CD4-positive, alpha-beta T cell treated with Interleukin-12 subunit alpha and Interleukin-12 subunit beta, for 1 hour (primary cell): ENCODE results near the gene COL18A1.

Source experiments
- DNase-seq: peaks from one replicate; pipeline ENCODE4 v3.0.0-alpha.2; 2020

Gene COL18A1

DNA sequence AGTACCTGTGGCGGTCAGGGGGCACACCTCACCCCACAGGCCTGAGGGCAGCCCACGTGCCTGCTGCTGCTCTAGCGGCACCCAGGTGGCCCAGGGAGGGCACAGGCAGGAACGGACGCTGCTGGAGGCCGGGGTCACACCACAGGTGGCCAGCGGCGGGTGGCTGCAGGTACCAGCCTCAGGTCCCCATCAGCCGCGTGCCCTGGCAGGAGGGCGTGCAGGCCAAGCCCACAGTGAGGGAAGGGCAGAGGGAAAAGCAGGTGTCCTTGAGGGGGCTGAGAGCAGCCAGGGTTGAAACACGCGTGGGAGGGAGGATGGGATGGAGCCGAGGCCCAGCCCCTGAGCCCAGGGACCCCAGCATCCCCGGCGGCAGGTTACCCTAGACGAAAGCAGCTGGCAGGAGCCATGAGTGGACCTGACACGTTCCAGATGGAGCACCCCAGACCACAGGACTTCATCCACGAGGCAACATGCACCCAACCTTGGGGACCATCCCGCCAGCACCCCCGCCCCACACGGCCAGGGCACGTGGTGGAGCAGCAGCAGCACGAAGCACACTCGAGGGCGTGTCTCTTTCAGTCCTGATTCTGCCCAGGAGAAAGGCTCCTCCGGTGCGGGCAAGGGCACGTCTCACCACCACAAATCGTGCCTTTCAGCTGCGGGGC is 133.5 kb downstream of the COL18A1 start:
- no peak for DNase-seq

DNA sequence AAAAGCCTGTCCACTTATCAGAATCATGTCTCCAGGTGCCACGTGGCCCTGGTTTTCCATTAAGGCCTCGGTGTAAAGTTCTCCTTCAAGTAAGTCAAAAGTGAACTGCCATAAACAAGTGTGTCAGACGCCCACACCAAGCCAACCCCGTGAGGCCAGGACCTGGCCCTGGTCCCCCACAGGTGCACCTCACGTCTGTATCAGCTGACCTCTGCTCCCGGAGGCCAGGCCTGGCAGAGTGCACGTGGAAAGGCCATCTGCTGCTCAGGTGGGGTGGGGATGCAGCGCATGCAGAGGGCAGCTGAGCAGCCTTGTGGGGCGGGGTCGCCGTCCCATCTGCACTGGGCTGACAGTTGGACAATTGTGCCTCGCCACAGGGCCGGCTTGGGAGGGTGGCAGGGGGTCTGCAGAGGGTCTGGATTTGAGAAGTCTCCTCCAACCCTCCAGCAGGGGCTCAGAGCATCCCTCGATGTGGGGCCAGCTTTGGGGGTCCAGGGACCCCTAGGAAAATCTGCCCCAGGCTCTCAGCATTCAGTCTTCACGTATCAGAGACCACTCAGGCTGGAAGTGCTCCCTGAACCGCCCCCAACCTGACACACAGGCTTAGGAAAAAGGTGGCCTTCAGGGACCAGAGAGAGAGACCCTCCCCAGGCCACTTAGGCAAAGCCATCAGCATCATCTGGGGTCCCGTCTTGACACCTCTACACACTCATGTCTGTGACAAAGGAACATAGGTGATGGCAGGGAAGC is 134.3 kb downstream of the COL18A1 start:
- no peak for DNase-seq

DNA sequence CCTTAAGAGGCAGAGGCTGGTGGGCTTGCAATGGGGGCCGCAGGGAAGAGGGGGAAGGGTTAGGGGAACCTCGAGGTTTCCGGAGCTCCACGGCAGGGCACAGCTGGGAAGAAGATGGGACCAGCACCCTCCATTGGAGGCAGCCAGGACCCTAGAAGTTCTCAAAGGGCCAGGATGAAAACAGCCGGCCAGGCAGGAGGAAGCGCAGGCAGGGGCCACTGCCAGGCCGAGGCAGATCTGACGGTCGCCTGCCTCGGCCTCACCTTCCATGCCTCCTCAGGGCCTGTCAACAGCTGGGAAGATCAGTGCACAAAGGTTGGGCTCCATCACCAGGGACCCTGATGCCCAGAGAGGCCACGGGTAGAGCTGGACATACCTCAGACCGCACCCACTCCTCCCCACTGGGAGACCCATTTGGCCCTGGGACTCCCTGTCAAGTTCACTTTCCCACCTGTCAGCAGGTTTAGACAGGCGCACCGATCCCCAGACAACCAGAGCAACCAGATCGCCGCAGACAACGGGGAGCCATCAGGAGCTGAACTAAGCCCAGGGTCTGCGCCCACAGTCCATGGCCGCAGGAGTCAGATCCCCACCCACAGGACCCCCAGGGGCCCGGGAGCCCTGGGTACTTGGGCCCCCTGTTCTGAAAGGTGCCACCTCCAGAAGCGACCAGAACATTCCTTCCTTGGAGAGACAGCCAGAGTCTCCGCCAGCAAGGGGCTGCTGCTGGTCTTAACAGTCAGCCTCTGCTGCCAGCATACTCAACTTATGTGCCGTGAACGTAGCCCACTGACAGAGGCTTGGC is 135.0 kb downstream of the COL18A1 start:
- no peak for DNase-seq

- DNase-seq = no peak
Measured at GRCh38 chr21:45540601-45540970, 135.6 kb downstream of the COL18A1 start.

DNA sequence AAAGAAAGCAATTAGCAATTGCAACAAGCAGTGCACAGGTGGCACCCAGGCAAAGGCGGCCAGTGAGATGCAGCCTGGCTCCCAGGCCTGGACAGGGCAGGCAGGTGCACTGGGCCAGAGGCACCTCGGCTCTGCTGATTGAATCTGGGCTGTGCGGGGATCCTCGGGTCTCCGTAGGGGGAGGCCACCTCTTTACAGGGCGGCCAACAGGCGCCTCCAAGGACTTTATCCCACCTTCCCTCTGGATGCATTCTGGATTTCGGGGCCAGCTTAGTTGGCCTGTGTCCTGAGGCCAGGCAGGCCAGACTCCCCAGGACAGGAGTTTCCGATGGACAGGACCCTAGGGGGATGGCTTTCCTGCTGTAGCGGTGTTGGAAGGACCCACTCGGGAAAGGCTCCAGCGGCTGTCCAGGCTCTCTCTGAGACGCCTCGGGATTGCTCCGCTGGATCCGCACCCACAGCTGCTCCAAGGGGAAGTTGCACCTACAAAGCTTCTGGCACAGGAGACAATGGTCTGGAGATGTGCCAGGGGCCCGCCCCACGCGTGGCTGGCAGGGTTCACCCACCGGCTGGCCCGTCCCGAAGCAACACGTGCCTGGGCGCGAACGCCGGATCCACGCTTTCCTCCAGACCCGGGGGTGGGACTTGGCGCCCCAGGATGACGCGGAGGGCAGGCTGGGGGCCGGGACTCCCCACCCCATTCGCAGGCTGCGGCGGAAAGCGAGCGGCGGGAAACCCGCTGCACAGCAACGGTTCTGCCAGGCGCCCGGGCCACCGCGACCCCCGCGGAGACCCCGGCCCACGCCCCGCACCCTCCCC is 136.5 kb downstream of the COL18A1 start:
- DNase-seq = peak; percentile 79

GRCh38 chr21:45542242-45542666 is 137.3 kb downstream of the COL18A1 start, which contains the start of gene SLC19A1:
TSS of gene SLC19A1 (minus strand) at chr21:45542440. CDS start at chr21:45537959, 4,481 bp downstream.
- peak; percentile 77 for DNase-seq

GRCh38 chr21:45542667-45543370 is 137.9 kb downstream of the COL18A1 start:
- no peak for DNase-seq

GRCh38 chr21:45543371-45543709 is 138.4 kb downstream of the COL18A1 start:
- no peak for DNase-seq

GRCh38 chr21:45543710-45544448 is 138.9 kb downstream of the COL18A1 start:
- no peak for DNase-seq

- DNase-seq = no peak
Measured at GRCh38 chr21:45544449-45545235, 139.7 kb downstream of the COL18A1 start.

DNA sequence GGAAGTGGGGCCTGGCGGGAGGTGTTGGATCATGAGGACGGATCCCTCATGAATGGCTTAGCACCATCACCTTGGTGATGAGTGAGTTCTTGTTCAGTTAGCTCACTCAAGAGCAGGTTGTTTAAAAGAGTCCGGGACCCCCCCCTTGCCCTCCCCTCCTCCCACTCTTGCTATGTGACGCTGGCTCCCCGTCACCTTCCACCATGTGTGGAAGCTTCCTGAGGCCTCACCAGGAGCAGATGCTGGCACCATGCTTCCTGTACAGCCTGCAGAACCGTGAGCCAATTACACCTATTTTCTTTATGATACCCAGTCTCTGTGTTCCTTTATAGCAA is 140.2 kb downstream of the COL18A1 start:
- no peak for DNase-seq

DNA sequence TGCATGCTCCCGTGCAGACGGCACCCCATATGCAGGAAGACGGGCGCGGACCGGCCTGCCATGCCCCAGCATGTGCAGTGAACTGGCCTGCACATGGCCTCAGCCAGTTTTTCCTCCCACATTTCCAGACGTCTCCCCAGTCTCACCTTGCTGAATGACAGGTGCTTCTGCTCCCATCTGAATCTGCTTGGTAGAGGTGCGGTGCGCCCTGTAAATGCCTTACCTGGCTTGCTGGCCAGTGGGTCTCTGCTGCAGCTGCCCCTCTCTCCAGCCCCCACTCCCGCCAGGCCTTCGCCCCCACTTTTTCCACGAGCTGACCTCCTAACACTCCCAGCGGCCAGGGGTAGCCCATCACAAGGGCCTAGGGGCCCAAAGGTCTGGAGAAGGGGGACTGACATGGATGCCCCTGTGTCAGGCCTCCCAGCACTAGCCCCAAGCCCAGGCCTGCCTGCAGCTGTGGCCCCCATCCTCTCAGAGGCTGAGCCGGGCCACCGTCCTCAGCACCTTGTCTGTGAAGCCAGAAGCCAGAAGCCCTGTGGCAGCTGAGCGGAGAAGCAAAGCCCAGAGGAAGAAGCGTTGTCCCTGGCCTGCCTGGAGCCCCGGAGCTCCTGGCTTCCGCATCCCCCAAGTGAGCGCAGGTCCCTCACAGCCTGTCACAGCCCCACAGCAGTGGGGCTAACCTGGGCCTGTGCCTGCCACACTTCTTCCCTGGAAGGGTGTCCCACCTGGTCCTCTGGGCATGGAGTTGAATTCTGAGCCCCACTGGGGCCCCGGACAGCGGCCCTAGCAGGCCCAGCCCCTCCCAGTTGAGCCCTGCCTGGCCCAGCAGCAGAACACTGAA is 140.9 kb downstream of the COL18A1 start:
- no peak for DNase-seq

DNA sequence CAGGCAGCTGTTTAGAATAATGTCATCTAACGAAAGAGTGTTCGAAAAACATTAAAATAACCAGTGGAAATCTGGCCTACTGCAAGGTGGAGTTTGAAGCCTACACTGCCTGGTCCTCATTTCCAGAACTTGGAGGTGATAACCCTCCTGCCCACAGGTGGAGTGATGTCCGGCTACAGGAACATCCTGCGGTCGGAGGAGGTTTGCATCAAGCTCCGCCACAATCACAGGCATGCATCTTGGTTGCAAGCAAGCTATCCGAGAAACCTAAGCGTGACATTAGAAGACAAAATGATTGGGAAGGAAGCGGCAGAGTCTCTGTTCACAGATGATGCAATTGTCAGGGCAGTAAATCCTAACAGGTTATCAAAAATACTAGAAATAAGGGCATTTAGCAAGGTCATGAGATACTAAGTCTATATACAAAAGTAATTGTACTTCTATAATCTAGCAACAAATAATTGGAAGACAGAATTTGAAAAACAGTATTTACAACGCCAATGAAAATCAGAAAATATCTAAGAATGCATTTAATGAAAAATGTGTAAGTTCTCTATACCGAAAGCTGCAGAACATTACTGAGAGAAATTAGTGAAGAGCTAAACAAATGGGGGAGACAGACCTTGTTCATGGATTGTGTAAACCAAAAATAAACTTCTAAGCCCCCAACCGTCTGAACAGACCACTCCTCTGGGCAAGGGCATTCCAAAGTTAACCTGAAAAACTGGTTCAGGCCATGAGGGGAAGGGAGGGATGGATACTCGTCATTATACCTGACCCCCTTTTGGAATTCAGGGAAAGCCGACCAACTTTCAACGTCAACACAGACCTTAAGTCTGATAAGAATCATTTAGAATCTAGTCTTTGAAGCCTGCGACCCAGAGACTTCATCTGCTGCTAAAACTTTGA is 141.9 kb downstream of the COL18A1 start:
- DNase-seq = no peak

GRCh38 chr21:45547545-45547900 is 142.6 kb downstream of the COL18A1 start:
- no peak for DNase-seq

DNA sequence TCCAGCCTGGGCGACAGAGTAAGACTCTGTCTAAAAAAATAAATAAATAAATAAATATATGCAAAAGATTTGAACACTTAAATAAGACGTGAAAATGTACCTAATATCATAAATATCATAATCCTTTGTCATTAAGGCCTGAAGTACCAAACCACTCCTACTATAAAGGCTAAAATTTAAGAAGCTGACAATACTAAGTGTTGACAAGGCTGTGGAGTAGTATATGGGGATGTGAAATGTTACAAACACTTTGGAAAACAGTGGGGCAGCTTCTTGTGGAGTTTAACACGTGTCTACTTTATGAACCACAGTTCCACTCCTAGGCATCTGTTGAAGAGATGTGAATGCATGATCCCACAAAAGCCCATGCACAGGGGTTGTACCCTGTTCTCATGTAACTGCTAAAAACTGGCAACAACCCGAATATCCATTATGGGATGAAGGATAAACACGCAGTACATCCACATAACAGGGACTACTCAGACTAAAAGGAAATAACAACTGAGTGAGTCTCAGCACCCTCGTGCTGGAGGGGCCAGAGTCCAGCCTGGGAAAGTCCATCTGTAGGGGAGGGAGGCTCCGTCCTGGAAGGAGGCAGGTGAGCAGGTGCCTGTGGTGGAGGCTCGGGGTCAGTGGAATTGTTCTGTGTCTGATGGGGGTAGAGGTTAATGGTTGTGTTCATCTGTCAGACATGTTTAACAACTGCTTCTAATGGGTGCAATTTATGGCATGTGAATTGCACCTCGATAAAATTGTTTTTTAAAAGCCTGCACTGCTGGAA is 143.9 kb downstream of the COL18A1 start:
- DNase-seq = no peak

GRCh38 chr21:45549626-45550463 is 144.9 kb downstream of the COL18A1 start:
- DNase-seq = no peak
